NCI-H510A (cell line): ENCODE results near the gene SRPK2.

Experiments
- DNase-seq: peaks from one replicate; lab custom pipeline; 2025; lab: John Stamatoyannopoulos, UW

SRPK2 gene

GRCh38 chr7:105191331-105191730 is 197.4 kb downstream of the SRPK2 start:
- no peak for DNase-seq

GRCh38 chr7:105189859-105190492 is 198.7 kb downstream of the SRPK2 start:
- DNase-seq: no peak

- DNase-seq: no peak
Observed at GRCh38 chr7:105188201-105188600, 200.5 kb downstream of the SRPK2 start.

GRCh38 chr7:105187302-105188169 is 201.2 kb downstream of the SRPK2 start:
- no peak for DNase-seq

GRCh38 chr7:105185290-105186010 is 203.3 kb downstream of the SRPK2 start:
- no peak for DNase-seq

- no peak for DNase-seq
Observed at GRCh38 chr7:105180002-105180401, 208.7 kb downstream of the SRPK2 start.

- no peak for DNase-seq
Observed at GRCh38 chr7:105178928-105179541, 209.7 kb downstream of the SRPK2 start.

GRCh38 chr7:105178177-105178576 is 210.5 kb downstream of the SRPK2 start:
- DNase-seq: no peak

GRCh38 chr7:105177026-105177425 is 211.7 kb downstream of the SRPK2 start:
- no peak for DNase-seq

GRCh38 chr7:105173586-105173985 is 215.1 kb downstream of the SRPK2 start:
- no peak for DNase-seq

- DNase-seq: no peak
Observed at GRCh38 chr7:105164751-105165150, 224.0 kb downstream of the SRPK2 start.

- DNase-seq: no peak
Observed at GRCh38 chr7:105163718-105164117, 225.0 kb downstream of the SRPK2 start.

GRCh38 chr7:105161366-105161765 is 227.4 kb downstream of the SRPK2 start:
- no peak for DNase-seq

GRCh38 chr7:105157278-105157677 is 231.4 kb downstream of the SRPK2 start:
- no peak for DNase-seq

- DNase-seq: no peak
Observed at GRCh38 chr7:105156731-105157130, 232.0 kb downstream of the SRPK2 start.

GRCh38 chr7:105154084-105154483 is 234.6 kb downstream of the SRPK2 start:
- DNase-seq: no peak

- no peak for DNase-seq
Observed at GRCh38 chr7:105153531-105153930, 235.2 kb downstream of the SRPK2 start.

- DNase-seq: no peak
Observed at GRCh38 chr7:105151152-105151551, 237.6 kb downstream of the SRPK2 start.

- DNase-seq: no peak
Observed at GRCh38 chr7:105149827-105150226, 238.9 kb downstream of the SRPK2 start.

- DNase-seq: no peak
Observed at GRCh38 chr7:105141068-105141467, 247.7 kb downstream of the SRPK2 start.

GRCh38 chr7:105139381-105139780 is 249.3 kb downstream of the SRPK2 start:
- DNase-seq: no peak

- no peak for DNase-seq
Observed at GRCh38 chr7:105137898-105138297, 250.8 kb downstream of the SRPK2 start.
